Ishikawa (cell line): ENCODE results near the gene RRAS2.

Experiments
- FOXM1 ChIP-seq: IDR thresholded peaks from 2 replicates; pipeline ENCODE4 v1.6.1; 2012; ENCODE audit warnings: low read depth, borderline replicate concordance
- MAX ChIP-seq: IDR thresholded peaks from 2 replicates; pipeline ENCODE4 v1.6.1; 2012
- RAD21 ChIP-seq: IDR thresholded peaks from 2 replicates; pipeline ENCODE4 v1.6.1; 2012; ENCODE audit warnings: low read depth
- REST ChIP-seq: IDR thresholded peaks from 2 replicates; pipeline ENCODE4 v1.6.1; 2012; ENCODE audit warnings: low read depth, mild to moderate bottlenecking
- TAF1 ChIP-seq: IDR thresholded peaks from 2 replicates; pipeline ENCODE4 v1.6.1; 2012; ENCODE audit warnings: low read depth, mild to moderate bottlenecking

GRCh38 chr11:14259186-14259784 lies 99.7 kb downstream of the RRAS2 start:
- TF ChIP-seq MAX (no peak), FOXM1 (no peak), TAF1 (no peak), RAD21 (no peak), REST (no peak)
